OCI-LY7 (cell line): ENCODE measurements around the gene GATA2.

Source experiments
- EZH2phosphoT487 ChIP-seq: fragments of 200-600 bp; sonication (generic); IDR thresholded peaks from 2 replicates; pipeline ENCODE4 v1.6.1; 2018; ENCODE audit warnings: low read depth, borderline replicate concordance, mild to moderate bottlenecking, mixed run types, antibody characterized with exemption, low read length, moderate library complexity, mixed read lengths
- TF ChIP-seq, protein P1 (sequence below): fragments of 200-600 bp; sonication (generic); conservative IDR thresholded peaks from 2 replicates; pipeline ENCODE4 v1.5.1; 2014; ENCODE audit warnings: mild to moderate bottlenecking, antibody characterized with exemption, low read length, moderate library complexity, mixed read lengths

DNA sequence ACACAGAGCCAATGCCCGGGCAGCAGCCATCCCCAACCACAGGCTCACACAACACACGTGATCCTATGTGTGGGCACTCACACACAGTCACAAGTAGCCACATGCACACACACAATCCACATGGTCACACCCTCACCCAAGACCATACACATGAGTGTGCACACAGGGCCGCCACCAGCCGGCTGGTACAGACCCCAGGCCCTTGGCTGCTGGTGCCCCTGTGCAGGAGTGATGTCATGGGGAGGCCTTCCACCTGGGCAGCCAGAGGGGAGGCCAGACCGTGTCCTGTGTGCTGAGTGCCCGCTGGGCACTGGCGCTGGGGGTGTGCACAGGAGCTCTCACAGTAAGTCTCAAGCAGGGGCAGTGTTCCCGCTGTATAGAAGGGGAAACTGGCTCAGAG is 63.2 kb downstream of the GATA2 start:
- no peak for TF ChIP-seq EZH2phosphoT487
- TF ChIP-seq, protein P1, sequence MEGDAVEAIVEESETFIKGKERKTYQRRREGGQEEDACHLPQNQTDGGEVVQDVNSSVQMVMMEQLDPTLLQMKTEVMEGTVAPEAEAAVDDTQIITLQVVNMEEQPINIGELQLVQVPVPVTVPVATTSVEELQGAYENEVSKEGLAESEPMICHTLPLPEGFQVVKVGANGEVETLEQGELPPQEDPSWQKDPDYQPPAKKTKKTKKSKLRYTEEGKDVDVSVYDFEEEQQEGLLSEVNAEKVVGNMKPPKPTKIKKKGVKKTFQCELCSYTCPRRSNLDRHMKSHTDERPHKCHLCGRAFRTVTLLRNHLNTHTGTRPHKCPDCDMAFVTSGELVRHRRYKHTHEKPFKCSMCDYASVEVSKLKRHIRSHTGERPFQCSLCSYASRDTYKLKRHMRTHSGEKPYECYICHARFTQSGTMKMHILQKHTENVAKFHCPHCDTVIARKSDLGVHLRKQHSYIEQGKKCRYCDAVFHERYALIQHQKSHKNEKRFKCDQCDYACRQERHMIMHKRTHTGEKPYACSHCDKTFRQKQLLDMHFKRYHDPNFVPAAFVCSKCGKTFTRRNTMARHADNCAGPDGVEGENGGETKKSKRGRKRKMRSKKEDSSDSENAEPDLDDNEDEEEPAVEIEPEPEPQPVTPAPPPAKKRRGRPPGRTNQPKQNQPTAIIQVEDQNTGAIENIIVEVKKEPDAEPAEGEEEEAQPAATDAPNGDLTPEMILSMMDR, result no peak
